T-helper 17 cell (primary cell): ENCODE data around the gene DGKG. TPM values are rescaled to one million over a fixed set of nuclear protein-coding genes. Genes with fewer than 3 reads are reported as not detected.

Experiments
- ATAC-seq: fragments of 150-1000 bp; cut with Tn5 transposase; 2 replicates; pipeline ENCODE4 v1.10.0; 2021; ENCODE audit warnings: mild to moderate bottlenecking, moderate library complexity
- DNase-seq, 3 donors: peaks; one replicate each; pipeline versions ENCODE4 v3.0.0 to v3.0.0-alpha.2; 2020 to 2021
- H3K9me3 ChIP-seq: one replicate; pipeline ENCODE4 v1.7.0; 2013; ENCODE audit warnings: low read length, mild to moderate bottlenecking; ENCODE audit not compliant: control insufficient read depth, poor library complexity, severe bottlenecking
- H3K27ac Mint-ChIP-seq: one replicate; pipeline ENCODE4 v1.8.0; 2022; ENCODE audit warnings: mild to moderate bottlenecking, moderate library complexity, mixed read lengths
- H3K27me3 Mint-ChIP-seq: one replicate; pipeline ENCODE4 v1.8.0; 2022; ENCODE audit warnings: mixed read lengths
- H3K36me3 Mint-ChIP-seq: one replicate; pipeline ENCODE4 v1.8.0; 2022; ENCODE audit warnings: low read depth, mixed read lengths
- H3K4me1 Mint-ChIP-seq: one replicate; pipeline ENCODE4 v1.8.0; 2022; ENCODE audit warnings: mild to moderate bottlenecking, mixed read lengths
- H3K4me3 Mint-ChIP-seq: one replicate; pipeline ENCODE4 v1.8.0; 2022; ENCODE audit warnings: mild to moderate bottlenecking, moderate library complexity, mixed read lengths
- total RNA-seq, 4 donors: library from RNA in 2 of 4; stranded (reverse) in 2 of 4; gene quantifications; one replicate each; pipeline ENCODE4 v1.2.3 and lab custom pipeline; 2022 to 2026

Gene DGKG
- total RNA-seq, 2 donors from 2014 or later = 1.9 to 2.6 TPM

GRCh38 chr3:186360779-186361178, 1.3 kb downstream of the DGKG start:
- DNase-seq (no peak), ATAC-seq (no peak)
- Mint-ChIP-seq H3K4me3 (peak overlapping the region; percentile 50), H3K27me3 (peaks cover 73% of the 10 kb centered on the region), H3K27ac (no peak overlapping the region), H3K36me3 (peaks cover 6% of the 10 kb centered on the region), H3K4me1 (peaks cover 14% of the 10 kb centered on the region)
- no peaks in the 10 kb centered on the region for H3K9me3 ChIP-seq

GRCh38 chr3:186359078-186359477, 3.0 kb downstream of the DGKG start:
- Mint-ChIP-seq H3K27ac (no peak overlapping the region), H3K4me1 (peaks cover 14% of the 10 kb centered on the region), H3K4me3 (no peak overlapping the region), H3K36me3 (peaks cover 6% of the 10 kb centered on the region), H3K27me3 (peaks cover 67% of the 10 kb centered on the region)
- H3K9me3 ChIP-seq = no peaks in the 10 kb centered on the region
- ATAC-seq (no peak), DNase-seq (no peak)

- no peak for DNase-seq
- Mint-ChIP-seq H3K4me3 (no peak overlapping the region), H3K27ac (no peak overlapping the region), H3K36me3 (peaks cover 6% of the 10 kb centered on the region), H3K4me1 (peaks cover 6% of the 10 kb centered on the region), H3K27me3 (peaks cover 53% of the 10 kb centered on the region)
- H3K9me3 ChIP-seq = no peaks in the 10 kb centered on the region
- no peak for ATAC-seq
Observed at GRCh38 chr3:186356152-186356551, 5.9 kb downstream of the DGKG start.

- no peak overlapping the region for H3K4me3 Mint-ChIP-seq
- no peaks in the 10 kb centered on the region for H3K9me3 ChIP-seq
- H3K27me3 Mint-ChIP-seq = peaks cover 39% of the 10 kb centered on the region
- peaks cover 3% of the 10 kb centered on the region for H3K36me3 Mint-ChIP-seq
- no peak overlapping the region for H3K27ac Mint-ChIP-seq
- DNase-seq (no peak), ATAC-seq (no peak)
- no peaks in the 10 kb centered on the region for H3K4me1 Mint-ChIP-seq
Observed at GRCh38 chr3:186354100-186354499, 7.9 kb downstream of the DGKG start.

- no peak for ATAC-seq
- no peaks in the 10 kb centered on the region for H3K4me1 Mint-ChIP-seq
- DNase-seq = no peak
- no peak overlapping the region for H3K27ac Mint-ChIP-seq
- H3K27me3 Mint-ChIP-seq = peaks cover 26% of the 10 kb centered on the region
- no peaks in the 10 kb centered on the region for H3K9me3 ChIP-seq
- H3K36me3 Mint-ChIP-seq = peaks cover 3% of the 10 kb centered on the region
- no peak overlapping the region for H3K4me3 Mint-ChIP-seq
Observed at GRCh38 chr3:186352369-186352768, 9.7 kb downstream of the DGKG start.

- H3K36me3 Mint-ChIP-seq = no peaks in the 10 kb centered on the region
- DNase-seq = no peak
- peaks cover 11% of the 10 kb centered on the region for H3K27me3 Mint-ChIP-seq
- peaks cover 5% of the 10 kb centered on the region for H3K4me1 Mint-ChIP-seq
- no peak overlapping the region for H3K4me3 Mint-ChIP-seq
- no peak for ATAC-seq
- H3K27ac Mint-ChIP-seq = no peak overlapping the region
- peaks cover 2% of the 10 kb centered on the region for H3K9me3 ChIP-seq
Observed at GRCh38 chr3:186342197-186342596, 19.8 kb downstream of the DGKG start.

GRCh38 chr3:186340204-186340603, 21.8 kb downstream of the DGKG start:
- H3K36me3 Mint-ChIP-seq = no peaks in the 10 kb centered on the region
- no peak overlapping the region for H3K27ac Mint-ChIP-seq
- DNase-seq (no peak), ATAC-seq (no peak)
- H3K9me3 ChIP-seq = peaks cover 2% of the 10 kb centered on the region
- peaks cover 21% of the 10 kb centered on the region for H3K27me3 Mint-ChIP-seq
- H3K4me3 Mint-ChIP-seq = no peak overlapping the region
- peaks cover 2% of the 10 kb centered on the region for H3K4me1 Mint-ChIP-seq

GRCh38 chr3:186339180-186339918, 22.7 kb downstream of the DGKG start:
- Mint-ChIP-seq H3K27ac (no peak overlapping the region), H3K4me3 (no peak overlapping the region)
- no peak for DNase-seq

GRCh38 chr3:186333256-186333655, 28.8 kb downstream of the DGKG start:
- peaks cover 50% of the 10 kb centered on the region for H3K27me3 Mint-ChIP-seq
- no peaks in the 10 kb centered on the region for H3K9me3 ChIP-seq
- H3K4me1 Mint-ChIP-seq = no peaks in the 10 kb centered on the region
- DNase-seq (no peak), ATAC-seq (no peak)
- H3K27ac Mint-ChIP-seq = no peak overlapping the region
- H3K4me3 Mint-ChIP-seq = no peak overlapping the region
- no peaks in the 10 kb centered on the region for H3K36me3 Mint-ChIP-seq

More at GRCh38 chr3:186339180-186339918, 22.7 kb downstream of the DGKG start:
- ATAC-seq = no peak
- peaks cover 2% of the 10 kb centered on the region for H3K9me3 ChIP-seq
- no peaks in the 10 kb centered on the region for H3K36me3 Mint-ChIP-seq
- peaks cover 23% of the 10 kb centered on the region for H3K27me3 Mint-ChIP-seq
- H3K4me1 Mint-ChIP-seq = peaks cover 2% of the 10 kb centered on the region

GRCh38 chr3:186330772-186331460, 31.1 kb downstream of the DGKG start:
- H3K9me3 ChIP-seq = no peaks in the 10 kb centered on the region
- H3K27me3 Mint-ChIP-seq = peaks cover 47% of the 10 kb centered on the region
- no peak for ATAC-seq
- no peak overlapping the region for H3K4me3 Mint-ChIP-seq
- peaks cover 2% of the 10 kb centered on the region for H3K4me1 Mint-ChIP-seq
- H3K36me3 Mint-ChIP-seq = no peaks in the 10 kb centered on the region
- H3K27ac Mint-ChIP-seq = no peak overlapping the region
- DNase-seq = no peak

- no peak for ATAC-seq
- no peak for DNase-seq
- no peak overlapping the region for H3K27ac Mint-ChIP-seq
- no peaks in the 10 kb centered on the region for H3K36me3 Mint-ChIP-seq
- no peak overlapping the region for H3K4me3 Mint-ChIP-seq
- H3K27me3 Mint-ChIP-seq = peaks cover 47% of the 10 kb centered on the region
- H3K9me3 ChIP-seq = no peaks in the 10 kb centered on the region
- peaks cover 2% of the 10 kb centered on the region for H3K4me1 Mint-ChIP-seq
Observed at GRCh38 chr3:186329589-186329988, 32.4 kb downstream of the DGKG start.

GRCh38 chr3:186327912-186328487, 34.0 kb downstream of the DGKG start:
- no peak for ATAC-seq
- H3K4me1 Mint-ChIP-seq = peaks cover 2% of the 10 kb centered on the region

GRCh38 chr3:186322761-186323160, 39.3 kb downstream of the DGKG start:
- DNase-seq (no peak), ATAC-seq (no peak)
- Mint-ChIP-seq H3K27me3 (peaks cover 19% of the 10 kb centered on the region), H3K27ac (no peak overlapping the region), H3K36me3 (no peaks in the 10 kb centered on the region), H3K4me3 (no peak overlapping the region), H3K4me1 (peaks cover 2% of the 10 kb centered on the region)
- no peaks in the 10 kb centered on the region for H3K9me3 ChIP-seq

More at GRCh38 chr3:186327912-186328487, 34.0 kb downstream of the DGKG start:
- no peaks in the 10 kb centered on the region for H3K36me3 Mint-ChIP-seq
- peaks cover 35% of the 10 kb centered on the region for H3K27me3 Mint-ChIP-seq
- H3K4me3 Mint-ChIP-seq = no peak overlapping the region
- H3K27ac Mint-ChIP-seq = no peak overlapping the region
- no peaks in the 10 kb centered on the region for H3K9me3 ChIP-seq
- DNase-seq = no peak
